H1 (cell line): ENCODE results near the gene DOCK3. TPM values are rescaled to one million over a fixed set of nuclear protein-coding genes. Genes with fewer than 3 reads are reported as not detected.

Experiments
- CTCF ChIA-PET: fragments of 300-600 bp; sonication (Branson Sonifier 250); formaldehyde crosslinking; loops from one replicate; lab custom pipeline; 2021; ENCODE audit not compliant: partially characterized antibody; lab: Charles Lee
- POLR2A ChIA-PET: fragments of 300-600 bp; sonication (Branson Sonifier 250); formaldehyde crosslinking; loops from one replicate; lab custom pipeline; 2021; ENCODE audit warnings: inconsistent platforms; ENCODE audit not compliant: partially characterized antibody; lab: Charles Lee
- DNase-seq, 2 experiments: peaks; one replicate each; pipeline versions ENCODE4 v3.0.0 to v3.0.0-alpha.2; 2010 to 2022; ENCODE audit warnings: low spot score in 2 of 2, low read depth in 1 of 2, mixed read lengths in 1 of 2
- FAIRE-seq: peaks from 2 replicates; lab custom pipeline; 2011; peaks lifted over from hg19 to GRCh38; lab: Jason Lieb, UNC
- H2AFZ ChIP-seq: 2 replicates; pipeline ENCODE4 v1.8.1; 2012; ENCODE audit warnings: low read length, inconsistent platforms
- H2AK5ac ChIP-seq: 2 replicates; pipeline ENCODE4 v1.6.1; 2013; ENCODE audit warnings: low read depth, low read length
- H2BK120ac ChIP-seq: replicated peaks from 2 replicates; pipeline ENCODE3; 2013; ENCODE audit warnings: low read depth, low read length, inconsistent platforms
- H2BK12ac ChIP-seq: 2 replicates; pipeline ENCODE4 v1.6.1; 2013; ENCODE audit warnings: low read depth, low read length
- H2BK15ac ChIP-seq: 2 replicates; pipeline ENCODE4 v1.6.1; 2013; ENCODE audit warnings: low read length
- H2BK20ac ChIP-seq: 2 replicates; pipeline ENCODE4 v1.6.1; 2013; ENCODE audit warnings: low read length
- H2BK5ac ChIP-seq: 2 replicates; pipeline ENCODE4 v1.6.1; 2013; ENCODE audit warnings: low read depth, low read length
- H3K14ac ChIP-seq: 2 replicates; pipeline ENCODE4 v1.6.1; 2013; ENCODE audit warnings: inconsistent platforms; ENCODE audit not compliant: insufficient read length
- H3K18ac ChIP-seq: 2 replicates; pipeline ENCODE4 v1.6.1; 2013; ENCODE audit warnings: low read length; ENCODE audit errors: extremely low read depth
- H3K23ac ChIP-seq: 2 replicates; pipeline ENCODE4 v1.6.1; 2013; ENCODE audit warnings: inconsistent platforms; ENCODE audit not compliant: insufficient read length
- H3K23me2 ChIP-seq: 2 replicates; pipeline ENCODE4 v1.6.1; 2013; ENCODE audit warnings: low read depth, low read length
- H3K27ac ChIP-seq: 2 replicates; pipeline ENCODE4 v1.6.1; 2011; ENCODE audit warnings: low read depth, low read length, inconsistent platforms
- H3K27me3 ChIP-seq, 4 experiments: replicated peaks in 1 of 4; 1 replicate in 1 of 4; 2 replicates in 3 of 4; pipeline versions ENCODE4 v1.6.1 to v1.8.1; 2011 to 2013; ENCODE audit warnings: low read length in 3 of 4, mild to moderate bottlenecking in 3 of 4, inconsistent platforms in 2 of 4, mixed read lengths in 2 of 4, moderate library complexity in 1 of 4; ENCODE audit not compliant: control insufficient read depth in 3 of 4, insufficient read depth in 3 of 4; ENCODE audit errors: extremely low read depth in 1 of 4
- H3K36me3 ChIP-seq, 4 experiments: 2 replicates each; pipeline versions ENCODE4 v1.6.1 to v1.8.1; 2011 to 2013; ENCODE audit warnings: mild to moderate bottlenecking in 4 of 4, low read length in 3 of 4, moderate library complexity in 2 of 4, control low read depth in 1 of 4, inconsistent platforms in 1 of 4; ENCODE audit not compliant: insufficient read depth in 4 of 4, control insufficient read depth in 2 of 4
- H3K4ac ChIP-seq: replicated peaks from 2 replicates; pipeline ENCODE3; 2013; ENCODE audit warnings: low read length, low read depth, mixed read lengths, inconsistent platforms; ENCODE audit not compliant: insufficient read length
- H3K4me1 ChIP-seq, 4 experiments: replicated peaks in 1 of 4; 1 replicate in 1 of 4; 2 replicates in 3 of 4; pipeline versions ENCODE4 v1.6.1 to v1.8.1; 2011 to 2013; ENCODE audit warnings: low read length in 3 of 4, inconsistent platforms in 2 of 4, mixed read lengths in 1 of 4; ENCODE audit not compliant: insufficient read depth in 4 of 4, control insufficient read depth in 3 of 4
- H3K4me2 ChIP-seq, 2 experiments: 2 replicates each; pipeline versions ENCODE4 v1.6.1 to v1.8.1; 2011 to 2013; ENCODE audit warnings: low read depth in 2 of 2, low read length in 2 of 2, control low read depth in 1 of 2, inconsistent platforms in 1 of 2, mild to moderate bottlenecking in 1 of 2; ENCODE audit not compliant: insufficient read depth in 1 of 2
- H3K4me3 ChIP-seq, 4 experiments: fragments of 200-600, 300-600 bp in 1 of 4; sonication (generic), shearing (Covaris generic), sonication (Bioruptor Twin) in 1 of 4; 2 replicates each; pipeline versions ENCODE4 v1.5.1 to v1.8.1; 2011 to 2016; ENCODE audit warnings: low read length in 4 of 4, low read depth in 3 of 4, control low read depth in 2 of 4, inconsistent platforms in 2 of 4, mild to moderate bottlenecking in 2 of 4, mixed read lengths in 1 of 4, moderate library complexity in 1 of 4; ENCODE audit not compliant: insufficient read depth in 2 of 4; ENCODE audit errors: extremely low read depth in 1 of 4
- H3K56ac ChIP-seq: replicated peaks from 2 replicates; pipeline ENCODE3; 2013; ENCODE audit warnings: low read depth, mild to moderate bottlenecking, mixed read lengths, low read length, inconsistent platforms; ENCODE audit not compliant: insufficient read length
- H3K79me1 ChIP-seq: 2 replicates; pipeline ENCODE4 v1.6.1; 2013; ENCODE audit warnings: low read depth, low read length, control low read depth
- H3K79me2 ChIP-seq, 2 experiments: 2 replicates each; pipeline versions ENCODE4 v1.6.1 to v1.8.1; 2012 to 2013; ENCODE audit warnings: low read length in 2 of 2, mild to moderate bottlenecking in 2 of 2, inconsistent platforms in 1 of 2; ENCODE audit not compliant: insufficient read depth in 2 of 2, control insufficient read depth in 1 of 2
- H3K9ac ChIP-seq, 4 experiments: replicated peaks in 1 of 4; 1 replicate in 1 of 4; 2 replicates in 3 of 4; pipeline versions ENCODE4 v1.6.1 to v1.8.1; 2011 to 2013; ENCODE audit warnings: low read depth in 3 of 4, low read length in 3 of 4, control low read depth in 2 of 4, mild to moderate bottlenecking in 2 of 4, moderate library complexity in 2 of 4, inconsistent platforms in 1 of 4; ENCODE audit errors: extremely low read depth in 1 of 4
- H3K9me3 ChIP-seq, 2 experiments: 2 replicates each; pipeline versions ENCODE4 v1.6.1 to v1.8.1; 2012 to 2013; ENCODE audit warnings: mild to moderate bottlenecking in 2 of 2, moderate library complexity in 2 of 2, control low read depth in 1 of 2, inconsistent platforms in 1 of 2, low read depth in 1 of 2, low read length in 1 of 2, mixed read lengths in 1 of 2; ENCODE audit not compliant: insufficient read depth in 2 of 2
- H4K20me1 ChIP-seq, 2 experiments: replicated peaks in 1 of 2; 2 replicates each; pipeline versions ENCODE3 to v1.8.1; 2011 to 2013; ENCODE audit warnings: inconsistent platforms in 2 of 2, low read length in 2 of 2, mild to moderate bottlenecking in 1 of 2; ENCODE audit not compliant: insufficient read depth in 2 of 2, control insufficient read depth in 1 of 2
- H4K5ac ChIP-seq: 2 replicates; pipeline ENCODE4 v1.6.1; 2013; ENCODE audit warnings: low read length, low read depth, mixed read lengths, inconsistent platforms; ENCODE audit not compliant: insufficient read length
- H4K8ac ChIP-seq: 2 replicates; pipeline ENCODE4 v1.8.0; 2013; ENCODE audit warnings: mild to moderate bottlenecking, moderate library complexity, low read length, inconsistent platforms; ENCODE audit not compliant: insufficient read depth; ENCODE audit errors: extremely low read depth
- H4K91ac ChIP-seq: replicated peaks from 2 replicates; pipeline ENCODE3; 2013; ENCODE audit warnings: low read length, mixed read lengths, inconsistent platforms; ENCODE audit not compliant: insufficient read length
- BACH1 ChIP-seq: IDR thresholded peaks from 2 replicates; pipeline ENCODE4 v1.6.1; 2012; ENCODE audit warnings: low read length, improper control_type of control experiment
- CBX5 ChIP-seq: fragments of 300-800, 300-1000 bp; sonication (generic); IDR thresholded peaks from 2 replicates; pipeline ENCODE4 v1.7.1; 2016; ENCODE audit warnings: antibody characterized with exemption, low read length, low read depth
- CTBP2 ChIP-seq: IDR thresholded peaks from 2 replicates; pipeline ENCODE4 v1.7.0; 2011; ENCODE audit warnings: borderline replicate concordance, mild to moderate bottlenecking, moderate library complexity, mixed read lengths, low read length; ENCODE audit not compliant: insufficient read depth, insufficient read length
- EZH2 ChIP-seq: fragments of 200-600 bp; sonication (generic); IDR thresholded peaks from 2 replicates; pipeline ENCODE4 v1.7.1; 2012; ENCODE audit warnings: low read depth, mild to moderate bottlenecking, moderate library complexity, low read length, inconsistent platforms; ENCODE audit not compliant: severe bottlenecking
- GABPA ChIP-seq: IDR thresholded peaks from 2 replicates; pipeline ENCODE4 v1.6.1; 2011; ENCODE audit warnings: mild to moderate bottlenecking, low read length, moderate library complexity, borderline replicate concordance; ENCODE audit not compliant: insufficient read depth
- GTF2F1 ChIP-seq: IDR thresholded peaks from 2 replicates; pipeline ENCODE4 v1.6.1; 2012; ENCODE audit warnings: low read depth, low read length, improper control_type of control experiment, borderline replicate concordance
- NANOG ChIP-seq: IDR thresholded peaks from 2 replicates; pipeline ENCODE4 v1.6.1; 2011; ENCODE audit warnings: low read length, low read depth, mild to moderate bottlenecking, inconsistent platforms; ENCODE audit not compliant: insufficient read depth, poor library complexity, severe bottlenecking
- POU5F1 ChIP-seq: IDR thresholded peaks from 2 replicates; pipeline ENCODE4 v1.6.1; 2011; ENCODE audit warnings: low read depth, mild to moderate bottlenecking, low read length, moderate library complexity
- RBBP5 ChIP-seq: IDR thresholded peaks from 2 replicates; pipeline ENCODE4 v1.7.1; 2012; ENCODE audit warnings: low read depth, mild to moderate bottlenecking, inconsistent platforms, low read length, moderate library complexity, borderline replicate concordance
- RNF2 ChIP-seq: fragments of 200-900, 300-1000 bp; sonication (generic); IDR thresholded peaks from 2 replicates; pipeline ENCODE4 v1.7.1; 2016; ENCODE audit warnings: borderline replicate concordance, low read depth, mild to moderate bottlenecking, antibody characterized with exemption, low read length; ENCODE audit not compliant: poor library complexity, severe bottlenecking; ENCODE audit errors: missing control alignments
- SIN3A ChIP-seq, 2 experiments: IDR thresholded peaks in 1 of 2; conservative IDR thresholded peaks in 1 of 2; 2 replicates each; pipeline ENCODE4 v1.6.1; 2011 to 2012; ENCODE audit warnings: low read length in 2 of 2, improper control_type of control experiment in 1 of 2, low read depth in 1 of 2, mild to moderate bottlenecking in 1 of 2
- SIX5 ChIP-seq: IDR thresholded peaks from 2 replicates; pipeline ENCODE4 v1.6.1; 2011; ENCODE audit warnings: mild to moderate bottlenecking, low read depth, low read length
- TAF7 ChIP-seq: optimal IDR thresholded peaks from 2 replicates; pipeline ENCODE3; 2011; ENCODE audit warnings: low read depth, mild to moderate bottlenecking, inconsistent platforms, low read length, moderate library complexity, borderline replicate concordance
- WGBS, 2 experiments: shearing (Covaris generic) in 1 of 2; methylation state at CpG; one replicate each; pipeline versions ENCODE4 v1.1.6 to v1.1.7; 2013 to 2015; ENCODE audit warnings: low lambda C conversion rate in 2 of 2, mixed read lengths in 2 of 2, inconsistent platforms in 1 of 2, low coverage in 1 of 2, missing lambda C conversion rate in 1 of 2; ENCODE audit not compliant: insufficient replicate concordance in 2 of 2, insufficient coverage in 1 of 2, insufficient read length in 1 of 2; ENCODE audit errors: extremely low coverage in 1 of 2, missing lambda C conversion rate in 1 of 2; 5-methylcytosine and 5-hydroxymethylcytosine counted together
- polyA plus RNA-seq, 7 experiments: library from polyadenylated mRNA; depleted of rRNA in 3 of 7; stranded (reverse) in 5 of 7; unstranded in 2 of 7; fragments of >200 nt in 5 of 7; fragments of 200-250 nt in 2 of 7; gene quantifications; 1 replicate in 5 of 7; 2 replicates in 1 of 7; 4 replicates in 1 of 7; pipeline versions ENCODE4 v1.2.1 to v1.2.3, GENCODE V29; 2011 to 2013; ENCODE audit warnings: missing spikeins in 2 of 7, mixed read lengths in 2 of 7
- total RNA-seq: library from RNA; stranded (reverse); fragmentation: NEBNext Ultra II Directional; extraction: Animal tissue kit (Norgen Biotek cat#: 25700); gene quantifications from 2 replicates; pipeline ENCODE4 v1.2.1, GENCODE V29; 2021

DOCK3 gene
- total and polyA plus RNA-seq, 2 of the 8 experiments (the other 6 are each of a cell fraction or from before 2014, with no cell fraction given), result 2.7 to 5.0 TPM

DNA sequence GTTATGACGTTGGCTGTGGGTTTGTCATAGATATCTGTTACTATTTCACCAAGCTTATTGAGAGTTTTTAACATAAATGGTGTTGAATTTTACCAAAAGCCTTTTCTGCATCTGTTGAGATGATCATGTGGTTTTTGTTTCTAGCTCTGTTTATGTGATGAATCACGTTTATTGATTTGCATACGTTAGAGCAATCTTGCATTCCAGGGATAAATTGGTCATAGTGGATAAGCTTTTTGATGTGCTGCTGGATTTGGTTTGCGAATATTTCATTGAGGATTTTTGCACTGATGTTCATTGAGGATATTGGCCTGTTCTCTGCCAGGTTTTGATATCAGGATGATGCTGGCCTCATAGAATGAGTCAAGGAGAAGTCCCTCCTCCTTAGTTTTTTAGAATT lies 117.8 kb downstream of the DOCK3 start:
- 73% methylated on average over 4 of the region's 4 CpGs; no CpG with 5 or more reads in 1 of the 2 experiments for WGBS, 2 experiments
- POLR2A ChIA-PET, result interaction anchor here (0.6 kb wide), 1 partner anchor 114 kb away, joined by 4 read pairs; no protein-coding TSS in a partner anchor
- TF ChIP-seq GTF2F1 (no peak), CBX5 (no peak), EZH2 (no peak), RNF2 (no peak), SIX5 (no peak), SIN3A (conservative IDR thresholded peaks at IDR 0.05 in 1 of 2, IDR thresholded peaks at IDR 0.05 in 1 of 2; ENCODE audit: low read depth in 1 of 2, low read length in 2 of 2) (no peak), RBBP5 (no peak), GABPA (no peak), POU5F1 (no peak), BACH1 (no peak), NANOG (no peak), CTBP2 (no peak), TAF7 (no peak)

More for the DNA sequence above, 117.8 kb downstream of the DOCK3 start:
- Histone ChIP-seq H2BK15ac (no peak overlapping the region), H2AK5ac (no peak overlapping the region), H4K20me1 (no peaks in the 10 kb centered on the region), H3K9me3 (no peaks in the 10 kb centered on the region), H3K4me3 (no peak overlapping the region), H3K79me2 (peaks cover 0 to 17% of the 10 kb centered on the region in 2 experiments; a peak in 2 of 4 replicates), H2BK20ac (no peak overlapping the region), H2AFZ (no peak overlapping the region), H4K8ac (no peak overlapping the region), H3K23me2 (no peaks in the 10 kb centered on the region), H3K4ac (no peak overlapping the region), H3K56ac (no peak overlapping the region), H3K23ac (no peak overlapping the region), H2BK12ac (no peak overlapping the region), H4K5ac (no peak overlapping the region), H3K36me3 (no peaks in the 10 kb centered on the region), H3K27me3 (no peaks in the 10 kb centered on the region), H3K14ac (no peak overlapping the region), H3K18ac (no peak overlapping the region), H3K4me1 (peaks cover 0 to 9% (median 4%) of the 10 kb centered on the region in 4 experiments; a peak in 6 of 7 replicates), H2BK5ac (no peak overlapping the region), H3K27ac (no peak overlapping the region), H3K9ac (no peak overlapping the region), H3K4me2 (no peak overlapping the region), H4K91ac (no peak overlapping the region), H2BK120ac (no peak overlapping the region), H3K79me1 (peaks cover 2% of the 10 kb centered on the region; the same call in 1 of the 2 replicates)
- DNase-seq (no peak), FAIRE-seq (no peak)
- CTCF ChIA-PET, result interaction anchor here (0.7 kb wide), 1 partner anchor 80 kb away, joined by 4 read pairs; no protein-coding TSS in a partner anchor
